Measurements from ENCODE around the gene ARL4D. TPM values are rescaled to one million over a fixed set of nuclear protein-coding genes. Genes with fewer than 3 reads are reported as not detected.

The ARL4D gene
- total and polyA plus RNA-seq, 2 donors: 14.8 to 112 TPM

GRCh38 chr17:43437756-43438155, 39.0 kb downstream of the ARL4D start:
- DNase-seq (ENCODE audit: extremely low spot score): no peak
- Histone ChIP-seq H3K4me3 (ENCODE audit: low read depth, low read length) (no peak overlapping the region), H3K4me1 (ENCODE audit: insufficient read depth) (no peaks in the 10 kb centered on the region), H3K36me3 (ENCODE audit: insufficient read depth) (no peaks in the 10 kb centered on the region), H3K27ac (ENCODE audit: low read depth) (no peak overlapping the region)
- WGBS: 82% methylated on average over 1 of the region's 1 CpG

GRCh38 chr17:43438626-43439025, 39.8 kb downstream of the ARL4D start:
- DNase-seq (ENCODE audit: extremely low spot score): no peak
- Histone ChIP-seq H3K4me3 (ENCODE audit: low read depth, low read length) (no peak overlapping the region), H3K4me1 (ENCODE audit: insufficient read depth) (no peaks in the 10 kb centered on the region), H3K36me3 (ENCODE audit: insufficient read depth) (no peaks in the 10 kb centered on the region), H3K27ac (ENCODE audit: low read depth) (no peak overlapping the region)
- WGBS: 72% methylated on average over 5 of the region's 5 CpGs

- H3K4me1 ChIP-seq (ENCODE audit: insufficient read depth): no peaks in the 10 kb centered on the region
- H3K36me3 ChIP-seq (ENCODE audit: insufficient read depth): no peaks in the 10 kb centered on the region
- WGBS: 71% methylated on average over 1 of the region's 1 CpG
- H3K27ac ChIP-seq (ENCODE audit: low read depth): no peak overlapping the region
- no peak overlapping the region for H3K4me3 ChIP-seq (ENCODE audit: low read depth, low read length)
- DNase-seq (ENCODE audit: extremely low spot score): no peak
Measured at GRCh38 chr17:43439041-43439440, 40.2 kb downstream of the ARL4D start.

GRCh38 chr17:43442711-43443110, 43.9 kb downstream of the ARL4D start:
- no peak for DNase-seq (ENCODE audit: extremely low spot score)
- Histone ChIP-seq H3K4me1 (ENCODE audit: insufficient read depth) (no peaks in the 10 kb centered on the region), H3K27ac (ENCODE audit: low read depth) (no peak overlapping the region), H3K36me3 (ENCODE audit: insufficient read depth) (no peaks in the 10 kb centered on the region), H3K4me3 (ENCODE audit: low read depth, low read length) (no peak overlapping the region)
- WGBS: 73% methylated on average over 2 of the region's 2 CpGs

- WGBS: 87% methylated on average over 3 of the region's 3 CpGs
- Histone ChIP-seq H3K36me3 (ENCODE audit: insufficient read depth) (no peaks in the 10 kb centered on the region), H3K27ac (ENCODE audit: low read depth) (peak overlapping the region; percentile 58), H3K4me3 (ENCODE audit: low read depth, low read length) (no peak overlapping the region), H3K4me1 (ENCODE audit: insufficient read depth) (no peaks in the 10 kb centered on the region)
- no peak for DNase-seq (ENCODE audit: extremely low spot score)
Measured at GRCh38 chr17:43443381-43443780, 44.6 kb downstream of the ARL4D start.

GRCh38 chr17:43444223-43445008, 45.6 kb downstream of the ARL4D start:
- H3K4me1 ChIP-seq (ENCODE audit: insufficient read depth): no peaks in the 10 kb centered on the region
- WGBS: 70% methylated on average over 8 of the region's 8 CpGs
- H3K4me3 ChIP-seq (ENCODE audit: low read depth, low read length): no peak overlapping the region
- H3K27ac ChIP-seq (ENCODE audit: low read depth): peak overlapping the region; percentile 58
- DNase-seq (ENCODE audit: extremely low spot score): no peak
- H3K36me3 ChIP-seq (ENCODE audit: insufficient read depth): no peaks in the 10 kb centered on the region

GRCh38 chr17:43445009-43445589, 46.3 kb downstream of the ARL4D start:
- 70% methylated on average over 5 of the region's 5 CpGs for WGBS
- H3K27ac ChIP-seq (ENCODE audit: low read depth): no peak overlapping the region
- no peak for DNase-seq (ENCODE audit: extremely low spot score)
- H3K36me3 ChIP-seq (ENCODE audit: insufficient read depth): no peaks in the 10 kb centered on the region
- H3K4me1 ChIP-seq (ENCODE audit: insufficient read depth): no peaks in the 10 kb centered on the region
- H3K4me3 ChIP-seq (ENCODE audit: low read depth, low read length): no peak overlapping the region

GRCh38 chr17:43446773-43447172, 48.0 kb downstream of the ARL4D start:
- Histone ChIP-seq H3K36me3 (ENCODE audit: insufficient read depth) (no peaks in the 10 kb centered on the region), H3K4me3 (ENCODE audit: low read depth, low read length) (no peak overlapping the region), H3K27ac (ENCODE audit: low read depth) (no peak overlapping the region), H3K4me1 (ENCODE audit: insufficient read depth) (no peaks in the 10 kb centered on the region)
- WGBS: 94% methylated on average over 5 of the region's 5 CpGs
- DNase-seq (ENCODE audit: extremely low spot score): no peak

GRCh38 chr17:43448720-43449469, 50.1 kb downstream of the ARL4D start:
- 73% methylated on average over 7 of the region's 7 CpGs for WGBS
- Histone ChIP-seq H3K4me1 (ENCODE audit: insufficient read depth) (no peaks in the 10 kb centered on the region), H3K36me3 (ENCODE audit: insufficient read depth) (no peaks in the 10 kb centered on the region), H3K27ac (ENCODE audit: low read depth) (peak overlapping the region; percentile 78), H3K4me3 (ENCODE audit: low read depth, low read length) (no peak overlapping the region)
- no peak for DNase-seq (ENCODE audit: extremely low spot score)

- WGBS: 62% methylated on average over 8 of the region's 8 CpGs
Measured at GRCh38 chr17:43449470-43450248, 50.9 kb downstream of the ARL4D start.

More at GRCh38 chr17:43449470-43450248, 50.9 kb downstream of the ARL4D start:
- no peak for DNase-seq (ENCODE audit: extremely low spot score)
- H3K4me3 ChIP-seq (ENCODE audit: low read depth, low read length): no peak overlapping the region
- no peaks in the 10 kb centered on the region for H3K4me1 ChIP-seq (ENCODE audit: insufficient read depth)
- H3K36me3 ChIP-seq (ENCODE audit: insufficient read depth): no peaks in the 10 kb centered on the region
- peak overlapping the region; percentile 78 for H3K27ac ChIP-seq (ENCODE audit: low read depth)

Small RNAs within 50 kb of the gene (small RNA-seq; reads per million reads assigned to genes)
- not detected for gene RNU6-1137P
- gene RNU6-406P: not detected
- gene RNU6-470P: not detected

Other genes with a start within 250 kb of the ARL4D start
- 95.9 TPM for gene NBR1, start 227.8 kb upstream of the ARL4D start, total RNA-seq
- 65.1 TPM for gene NBR1, start 227.8 kb upstream of the ARL4D start, polyA plus RNA-seq
- gene TMEM106A, start 187.1 kb upstream of the ARL4D start, total RNA-seq: 10.7 TPM
- gene TMEM106A, start 187.1 kb upstream of the ARL4D start, polyA plus RNA-seq: 4.4 TPM
- not detected for gene CCDC200, start 170.4 kb upstream of the ARL4D start, total RNA-seq
- gene CCDC200, start 170.4 kb upstream of the ARL4D start, polyA plus RNA-seq: not detected
- not detected for gene RNU2-1, start 165.0 kb upstream of the ARL4D start, total RNA-seq
- not detected for gene RNU2-1, start 165.0 kb upstream of the ARL4D start, polyA plus RNA-seq
- gene DHX8, start 85.0 kb downstream of the ARL4D start, total RNA-seq: 30.6 TPM
- gene DHX8, start 85.0 kb downstream of the ARL4D start, polyA plus RNA-seq: 37.4 TPM
- gene ETV4, start 147.3 kb downstream of the ARL4D start, total RNA-seq: 0.95 TPM
- gene ETV4, start 147.3 kb downstream of the ARL4D start, polyA plus RNA-seq: 1.2 TPM

All from urinary bladder (tissue), 4 donors.